OCI-LY3 (cell line): ENCODE results near the gene DACT1.

Experiments used
- H2AFZ ChIP-seq: fragments of 200-600, 300-600 bp; shearing (Covaris generic); 2 replicates; pipeline ENCODE4 v1.6.0; 2014; ENCODE audit warnings: antibody characterized with exemption, low read depth, low read length
- H3K27ac ChIP-seq: fragments of 200-600, 300-600 bp; sonication (generic); 2 replicates; pipeline ENCODE4 v1.5.1; 2014; ENCODE audit warnings: mild to moderate bottlenecking, low read length, moderate library complexity, mixed read lengths
- H3K27me3 ChIP-seq: fragments of 200-600, 300-600 bp; sonication (generic); 2 replicates; pipeline ENCODE4 v1.6.1; 2014; ENCODE audit warnings: low read depth, low read length, mixed read lengths
- H3K36me3 ChIP-seq: fragments of 200-600, 300-600 bp; sonication (generic); replicated peaks from 2 replicates; pipeline ENCODE3; 2014; ENCODE audit warnings: low read depth, low read length, mixed read lengths
- H3K4me1 ChIP-seq: fragments of 300-600, 200-600 bp; sonication (generic); 2 replicates; pipeline ENCODE4 v1.6.1; 2014; ENCODE audit warnings: low read length, mixed read lengths
- H3K4me2 ChIP-seq: fragments of 200-600, 300-600 bp; sonication (generic); 2 replicates; pipeline ENCODE4 v1.6.1; 2014; ENCODE audit warnings: low read length, mixed read lengths
- H3K4me3 ChIP-seq: fragments of 300-600, 200-600 bp; sonication (generic); 2 replicates; pipeline ENCODE4 v1.5.1; 2014; ENCODE audit warnings: antibody characterized with exemption, mild to moderate bottlenecking, low read length, moderate library complexity
- H3K79me2 ChIP-seq: fragments of 300-600, 200-600 bp; shearing (Covaris generic); 2 replicates; pipeline ENCODE4 v1.6.1; 2014; ENCODE audit warnings: mild to moderate bottlenecking, low read length, mixed read lengths
- H3K9ac ChIP-seq: fragments of 300-600, 200-600 bp; shearing (Covaris generic); 2 replicates; pipeline ENCODE4 v1.6.0; 2014; ENCODE audit warnings: mild to moderate bottlenecking, low read length, moderate library complexity
- H3K9me3 ChIP-seq: fragments of 200-600, 300-600 bp; shearing (Covaris generic); 2 replicates; pipeline ENCODE4 v1.6.1; 2014; ENCODE audit warnings: low read length, mixed read lengths; ENCODE audit not compliant: insufficient read depth
- H4K20me1 ChIP-seq: fragments of 200-600, 300-600 bp; sonication (generic); 2 replicates; pipeline ENCODE4 v1.6.1; 2016; ENCODE audit warnings: low read length, mixed read lengths; ENCODE audit not compliant: insufficient read depth
- EZH2phosphoT487 ChIP-seq: fragments of 200-600 bp; shearing (Covaris generic); IDR thresholded peaks from 2 replicates; pipeline ENCODE4 v1.6.1; 2018; ENCODE audit warnings: antibody characterized with exemption, mixed run types, low read depth
- TF ChIP-seq, protein P1 (sequence below): fragments of 200-600, 300-600 bp; sonication (generic); IDR thresholded peaks from 2 replicates; pipeline ENCODE4 v1.5.1; 2014; ENCODE audit warnings: antibody characterized with exemption, low read length, low read depth

DACT1 gene

DNA sequence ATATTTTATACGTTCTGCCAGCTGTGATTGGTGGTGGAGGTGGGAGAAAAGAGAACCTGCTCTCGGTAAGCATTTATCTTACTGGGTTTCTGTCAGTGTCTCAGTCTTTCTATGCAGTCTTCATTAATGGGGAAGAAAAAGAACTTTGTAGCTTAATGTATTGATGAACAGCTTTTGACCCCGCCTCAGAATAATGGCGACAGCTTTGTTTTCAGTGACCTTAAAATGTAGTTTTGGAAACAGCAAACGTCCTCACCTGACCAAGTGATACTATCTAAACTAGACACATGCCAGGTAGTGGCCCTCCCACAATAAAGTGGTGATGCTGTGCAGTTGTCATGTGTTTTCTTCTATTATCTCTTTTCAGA, 1.4 kb downstream of the DACT1 start:
- H3K9ac ChIP-seq, result peak overlapping the region; percentile 94
- peak overlapping the region; percentile 99 for H3K4me2 ChIP-seq
- no peaks in the 10 kb centered on the region for H3K9me3 ChIP-seq
- no peaks in the 10 kb centered on the region for H3K27me3 ChIP-seq
- H4K20me1 ChIP-seq, result peaks cover 21% of the 10 kb centered on the region
- peaks cover 52% of the 10 kb centered on the region for H3K79me2 ChIP-seq
- H3K27ac ChIP-seq, result peak overlapping the region; percentile 96
- H3K36me3 ChIP-seq, result peaks cover 41% of the 10 kb centered on the region
- no peak overlapping the region for H2AFZ ChIP-seq
- TF ChIP-seq, protein P1, sequence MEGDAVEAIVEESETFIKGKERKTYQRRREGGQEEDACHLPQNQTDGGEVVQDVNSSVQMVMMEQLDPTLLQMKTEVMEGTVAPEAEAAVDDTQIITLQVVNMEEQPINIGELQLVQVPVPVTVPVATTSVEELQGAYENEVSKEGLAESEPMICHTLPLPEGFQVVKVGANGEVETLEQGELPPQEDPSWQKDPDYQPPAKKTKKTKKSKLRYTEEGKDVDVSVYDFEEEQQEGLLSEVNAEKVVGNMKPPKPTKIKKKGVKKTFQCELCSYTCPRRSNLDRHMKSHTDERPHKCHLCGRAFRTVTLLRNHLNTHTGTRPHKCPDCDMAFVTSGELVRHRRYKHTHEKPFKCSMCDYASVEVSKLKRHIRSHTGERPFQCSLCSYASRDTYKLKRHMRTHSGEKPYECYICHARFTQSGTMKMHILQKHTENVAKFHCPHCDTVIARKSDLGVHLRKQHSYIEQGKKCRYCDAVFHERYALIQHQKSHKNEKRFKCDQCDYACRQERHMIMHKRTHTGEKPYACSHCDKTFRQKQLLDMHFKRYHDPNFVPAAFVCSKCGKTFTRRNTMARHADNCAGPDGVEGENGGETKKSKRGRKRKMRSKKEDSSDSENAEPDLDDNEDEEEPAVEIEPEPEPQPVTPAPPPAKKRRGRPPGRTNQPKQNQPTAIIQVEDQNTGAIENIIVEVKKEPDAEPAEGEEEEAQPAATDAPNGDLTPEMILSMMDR, result no peak
- TF ChIP-seq EZH2phosphoT487, result no peak
- peak overlapping the region; percentile 91 for H3K4me3 ChIP-seq
- peaks cover 53% of the 10 kb centered on the region for H3K4me1 ChIP-seq

DNA sequence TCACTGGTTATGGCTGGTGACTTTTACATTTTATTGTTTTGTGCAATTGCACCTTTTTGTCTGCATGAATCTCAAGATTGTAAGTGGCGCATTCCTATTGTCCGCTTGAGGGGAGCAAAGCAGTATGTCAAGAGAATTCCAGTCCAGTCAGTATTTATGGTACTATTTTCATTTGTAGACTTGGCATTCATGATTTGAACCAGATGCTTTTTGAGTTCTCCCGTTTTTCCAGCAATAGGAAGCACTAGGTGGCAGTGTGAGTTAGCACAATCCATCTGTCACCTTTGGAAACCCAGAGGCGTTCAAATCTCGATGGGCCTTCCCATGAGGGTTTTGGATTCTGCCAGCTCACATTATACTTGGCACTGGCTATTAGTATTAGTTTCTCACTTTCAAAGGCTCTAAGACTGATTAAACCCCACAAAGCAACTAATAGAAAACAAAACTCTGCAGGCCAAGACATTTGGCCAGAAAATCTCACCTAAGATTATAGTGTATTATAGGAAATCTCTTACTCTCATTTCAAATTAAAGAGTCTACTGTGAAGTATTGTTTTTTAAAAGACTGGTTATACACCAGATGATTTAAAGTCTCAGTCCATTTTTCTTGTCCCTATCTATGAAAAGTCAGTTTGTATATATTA, 2.2 kb downstream of the DACT1 start:
- Histone ChIP-seq H3K27me3 (no peaks in the 10 kb centered on the region), H3K79me2 (peaks cover 53% of the 10 kb centered on the region), H3K36me3 (peaks cover 48% of the 10 kb centered on the region), H3K4me1 (peaks cover 45% of the 10 kb centered on the region), H3K27ac (peak overlapping the region; percentile 96), H3K4me2 (peak overlapping the region; percentile 99), H4K20me1 (peaks cover 21% of the 10 kb centered on the region), H3K4me3 (peak overlapping the region; percentile 91), H2AFZ (no peak overlapping the region), H3K9ac (peak overlapping the region; percentile 94), H3K9me3 (no peaks in the 10 kb centered on the region)
- TF ChIP-seq, protein P1, result peak; percentile 81
- TF ChIP-seq EZH2phosphoT487, result no peak

GRCh38 chr14:58640959-58641358, 3.2 kb downstream of the DACT1 start:
- H3K9ac ChIP-seq, result peak overlapping the region; percentile 94
- H3K36me3 ChIP-seq, result peaks cover 58% of the 10 kb centered on the region
- no peak overlapping the region for H2AFZ ChIP-seq
- no peaks in the 10 kb centered on the region for H3K27me3 ChIP-seq
- H3K4me2 ChIP-seq, result peak overlapping the region; percentile 99
- H3K27ac ChIP-seq, result peak overlapping the region; percentile 96
- TF ChIP-seq EZH2phosphoT487, result no peak
- TF ChIP-seq, protein P1, result no peak
- H3K4me3 ChIP-seq, result peak overlapping the region; percentile 91
- peaks cover 22% of the 10 kb centered on the region for H4K20me1 ChIP-seq
- peaks cover 35% of the 10 kb centered on the region for H3K4me1 ChIP-seq
- peaks cover 63% of the 10 kb centered on the region for H3K79me2 ChIP-seq
- no peaks in the 10 kb centered on the region for H3K9me3 ChIP-seq

DNA sequence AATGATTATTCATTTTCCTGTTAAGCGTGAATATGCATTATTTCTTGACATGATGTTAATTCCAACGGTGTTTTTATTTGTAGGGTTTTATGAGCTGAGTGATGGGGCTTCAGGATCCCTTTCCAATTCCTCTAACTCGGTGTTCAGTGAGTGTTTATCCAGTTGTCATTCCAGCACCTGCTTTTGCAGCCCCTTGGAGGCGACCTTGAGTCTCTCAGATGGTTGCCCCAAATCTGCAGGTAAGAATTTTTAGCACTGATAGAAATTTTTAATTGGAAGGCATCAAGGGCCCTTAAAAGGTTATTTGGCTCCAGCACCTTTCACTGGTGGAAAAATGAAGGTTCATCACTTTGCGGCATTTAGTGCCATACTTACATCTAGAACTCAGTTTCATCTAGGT, 3.7 kb downstream of the DACT1 start:
- peaks cover 27% of the 10 kb centered on the region for H4K20me1 ChIP-seq
- H3K4me1 ChIP-seq, result peaks cover 29% of the 10 kb centered on the region
- H3K4me3 ChIP-seq, result no peak overlapping the region
- peak overlapping the region; percentile 99 for H3K4me2 ChIP-seq
- no peak overlapping the region for H2AFZ ChIP-seq
- no peaks in the 10 kb centered on the region for H3K9me3 ChIP-seq
- peaks cover 68% of the 10 kb centered on the region for H3K79me2 ChIP-seq
- peak overlapping the region; percentile 29 for H3K27ac ChIP-seq
- H3K27me3 ChIP-seq, result no peaks in the 10 kb centered on the region
- H3K36me3 ChIP-seq, result peaks cover 64% of the 10 kb centered on the region
- peak overlapping the region; percentile 13; the same call in 1 of the 2 replicates for H3K9ac ChIP-seq
- TF ChIP-seq, protein P1, result peak; percentile 50
- TF ChIP-seq EZH2phosphoT487, result no peak
